ENCODE measurements around the gene USH2A.
"Not testable (repeated sequence)": the region's sequence is repeated elsewhere in the genome, so short reads cannot be mapped to it uniquely, and the experiment has no call there.

Gene USH2A

DNA sequence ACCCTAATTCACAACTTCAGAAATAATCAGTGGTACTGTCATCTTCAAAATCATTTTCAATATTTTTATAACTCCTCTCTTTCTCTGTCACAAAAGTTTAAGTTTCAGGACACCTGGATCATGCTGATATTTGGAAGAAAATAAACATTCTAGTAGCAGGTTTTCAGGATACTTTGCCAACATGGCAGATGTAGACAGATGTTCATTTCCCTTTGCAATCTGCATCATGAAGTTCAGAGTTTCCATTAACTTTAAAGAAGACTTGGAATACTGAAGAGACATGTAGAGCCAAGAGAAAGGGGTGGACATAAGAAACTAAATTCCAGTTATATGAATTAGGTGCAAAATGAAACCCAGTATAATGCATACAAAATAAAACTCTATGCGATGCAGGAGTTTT, 218.1 kb downstream of the USH2A start:
- DNase-seq (ENCODE audit: low read depth in 3 of 3) = no peak

DNA sequence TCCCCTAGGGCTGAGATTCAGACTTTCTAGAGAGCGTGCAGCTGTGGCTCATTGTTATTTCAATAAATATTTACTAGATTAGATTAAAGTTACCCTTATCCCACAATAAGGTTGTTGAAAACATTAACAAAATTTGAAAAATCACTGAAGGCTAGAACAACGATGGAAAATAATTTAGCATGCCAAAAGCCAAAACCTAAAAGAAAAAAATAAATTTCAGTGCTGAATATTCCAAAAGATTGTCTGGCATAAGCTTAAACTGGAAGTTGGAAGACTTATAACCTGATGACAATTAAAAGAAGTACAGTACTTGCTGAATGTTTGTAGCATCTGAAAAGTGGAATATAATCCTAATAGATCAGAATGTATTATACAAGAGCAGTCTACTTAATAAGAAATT, 221.3 kb downstream of the USH2A start:
- no peak for DNase-seq (ENCODE audit: low read depth in 3 of 3)

DNA sequence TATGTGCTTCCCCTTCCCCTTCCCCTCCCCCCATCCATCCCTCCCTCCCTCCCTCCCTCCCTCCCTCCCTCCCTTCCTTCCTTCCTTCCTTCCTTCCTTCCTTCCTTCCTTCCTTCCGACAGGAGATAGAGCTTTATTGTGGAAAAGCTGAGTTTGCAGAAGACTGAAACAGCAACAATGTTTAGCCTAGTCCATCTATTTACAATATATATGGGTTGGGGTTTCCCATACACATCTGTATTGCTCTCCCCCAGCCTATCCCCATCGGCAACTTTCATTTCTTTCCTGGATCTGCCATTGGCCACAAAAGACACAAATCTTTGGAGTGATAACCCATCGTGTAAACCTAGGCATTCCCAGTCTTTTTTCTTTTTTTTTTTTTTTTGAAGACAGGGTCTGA, 222.3 kb downstream of the USH2A start:
- DNase-seq (ENCODE audit: low read depth in 3 of 3) = no peak

DNA sequence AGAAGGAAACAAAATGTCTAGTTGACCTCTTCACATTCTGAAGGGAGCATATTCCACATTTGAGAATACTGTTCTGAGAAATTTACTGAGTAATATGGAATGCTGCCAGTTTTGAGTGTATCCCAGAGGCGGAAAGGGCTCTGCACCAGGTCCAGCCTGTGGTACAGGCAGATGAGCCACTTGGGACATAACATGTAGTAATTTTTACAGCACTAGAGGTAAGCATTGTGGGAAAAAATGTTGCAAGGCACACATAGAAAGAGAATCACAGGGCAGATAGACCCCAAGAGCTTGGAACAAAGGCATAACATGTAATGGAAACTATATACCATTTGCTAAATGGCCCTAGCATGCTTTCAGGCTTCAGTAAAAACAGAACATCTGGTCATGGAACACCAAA, 228.5 kb downstream of the USH2A start:
- no peak for DNase-seq (ENCODE audit: low read depth in 3 of 3)

DNA sequence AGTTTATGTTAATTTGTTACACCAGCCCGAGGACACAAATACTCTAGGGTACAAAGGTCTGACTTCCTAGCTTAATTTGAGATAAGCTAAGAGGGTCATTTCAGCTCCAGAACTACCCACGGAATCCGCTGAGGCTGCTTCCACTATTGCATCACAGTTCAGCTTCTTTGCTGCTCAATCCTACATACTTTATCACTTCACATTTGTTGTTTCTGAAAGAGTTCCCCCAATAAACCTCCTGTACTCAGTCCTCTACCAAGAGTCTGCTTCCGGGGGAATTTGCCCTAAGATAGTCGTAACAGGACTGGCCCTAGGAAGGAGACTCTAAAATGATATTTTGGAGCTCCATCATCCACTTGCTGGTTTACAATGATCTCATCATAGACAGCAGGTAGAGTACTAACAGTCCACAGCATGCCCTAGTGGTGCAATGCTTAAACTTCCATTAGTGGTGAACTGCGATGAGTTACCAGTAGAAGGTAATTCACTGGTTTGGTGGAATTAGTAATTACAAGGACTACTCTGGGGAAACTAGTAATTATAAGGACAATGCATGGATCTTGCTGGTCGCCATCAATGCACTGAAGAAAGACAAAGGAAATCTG, 229.3 kb downstream of the USH2A start:
- no peak for DNase-seq (ENCODE audit: low read depth in 3 of 3)

DNA sequence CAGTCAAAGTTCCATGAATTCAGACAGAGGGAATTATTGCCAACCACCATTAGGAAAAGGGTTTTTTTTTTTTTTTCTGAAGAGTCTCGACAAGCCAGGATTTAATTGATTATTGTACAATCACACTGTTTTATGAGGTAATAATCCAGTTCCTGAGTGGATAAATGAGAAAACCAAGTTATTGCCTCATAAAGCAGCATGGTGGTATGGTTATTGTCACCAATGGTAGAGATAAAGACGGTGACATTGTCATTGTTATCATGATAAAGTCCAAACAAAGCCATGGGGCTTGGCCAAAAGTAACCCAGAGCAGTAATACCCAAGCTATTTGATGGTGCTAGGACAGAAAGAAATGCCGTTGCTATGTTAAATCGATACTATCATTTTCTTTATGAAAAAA, 232.8 kb downstream of the USH2A start:
- no peak for DNase-seq (ENCODE audit: low read depth in 3 of 3)

DNA sequence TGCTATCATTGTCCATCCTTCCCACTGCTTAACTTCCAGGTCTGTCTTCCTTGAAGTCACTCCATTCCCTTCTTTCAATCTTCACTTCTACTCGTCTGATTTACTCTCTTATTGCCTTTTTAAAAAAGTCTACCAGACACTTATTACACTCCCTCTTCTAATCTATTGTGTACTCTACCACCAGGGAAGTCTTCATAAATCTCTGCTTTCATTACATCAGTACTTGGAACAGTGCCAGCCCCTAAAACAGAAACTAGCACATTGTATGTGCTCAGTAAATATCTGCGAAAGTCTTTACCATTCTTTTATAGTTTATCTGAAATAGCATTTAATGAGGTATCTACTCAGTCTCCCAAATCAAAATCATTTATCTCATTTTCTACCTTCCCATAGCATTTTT, 236.4 kb downstream of the USH2A start:
- DNase-seq (ENCODE audit: low read depth in 3 of 3) = no peak

DNA sequence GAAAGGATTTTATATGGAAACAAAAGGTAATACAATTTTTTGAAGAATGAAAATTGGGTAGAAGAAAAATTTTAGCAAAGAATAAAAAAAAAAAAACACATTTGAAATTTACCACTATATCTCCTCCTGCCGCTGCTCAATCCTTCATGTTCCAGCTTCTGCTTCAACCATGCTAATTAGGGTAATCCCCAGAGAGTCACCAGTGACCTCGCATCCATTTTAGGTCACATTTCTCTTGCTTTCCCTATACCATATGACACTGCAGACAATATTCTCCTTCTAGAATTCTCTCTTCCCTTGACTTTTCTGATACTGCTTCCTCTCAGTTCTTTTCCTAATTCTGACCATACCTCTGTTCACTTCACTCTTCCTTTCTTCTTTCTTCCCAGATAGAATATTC, 237.1 kb downstream of the USH2A start:
- DNase-seq (ENCODE audit: low read depth in 3 of 3) = no peak

DNA sequence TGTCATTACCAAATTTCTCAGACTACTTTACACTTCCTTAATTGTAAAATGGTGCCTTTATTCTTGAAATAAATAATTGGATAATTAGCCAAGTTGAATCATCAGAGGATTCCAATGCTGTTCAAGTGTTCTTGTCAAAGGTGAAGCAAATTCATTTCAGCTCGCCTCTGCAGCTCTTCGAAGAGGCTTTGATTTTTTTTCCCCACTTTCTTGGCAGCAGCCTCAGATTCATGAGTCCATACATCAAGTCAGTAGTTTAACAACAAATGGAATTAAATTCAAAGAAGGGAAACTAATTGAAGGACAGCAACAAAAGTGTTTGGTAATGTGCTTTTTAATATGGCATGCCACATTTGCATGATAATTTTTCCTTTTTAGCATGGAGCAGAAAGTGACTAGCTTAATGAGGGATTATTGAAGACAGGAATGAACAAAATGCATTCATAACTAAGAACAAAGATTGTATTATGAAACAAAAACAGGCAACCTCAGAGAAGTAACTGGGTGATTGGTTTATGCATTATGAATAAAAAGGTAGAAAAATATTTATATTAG, 239.0 kb downstream of the USH2A start:
- DNase-seq (ENCODE audit: low read depth in 3 of 3) = no peak

DNA sequence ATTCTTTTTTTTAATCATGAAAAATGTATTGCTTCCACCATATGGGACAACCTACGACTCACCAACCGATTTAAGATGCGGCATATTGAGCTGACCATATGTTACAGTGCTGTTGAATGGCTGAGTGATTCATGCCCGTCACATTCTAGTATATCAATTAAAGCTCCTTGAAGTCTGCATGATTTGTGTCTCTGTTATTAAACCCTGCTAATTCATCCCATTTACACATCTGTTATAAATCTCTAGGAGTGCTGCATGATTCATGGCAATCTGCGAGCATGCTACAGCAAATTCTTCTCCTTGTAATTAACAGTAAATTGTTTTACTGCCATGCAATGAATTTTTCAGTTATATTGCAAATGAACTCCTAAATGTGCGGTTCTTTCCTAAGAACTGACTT, 239.8 kb downstream of the USH2A start:
- no peak for DNase-seq (ENCODE audit: low read depth in 3 of 3)

DNA sequence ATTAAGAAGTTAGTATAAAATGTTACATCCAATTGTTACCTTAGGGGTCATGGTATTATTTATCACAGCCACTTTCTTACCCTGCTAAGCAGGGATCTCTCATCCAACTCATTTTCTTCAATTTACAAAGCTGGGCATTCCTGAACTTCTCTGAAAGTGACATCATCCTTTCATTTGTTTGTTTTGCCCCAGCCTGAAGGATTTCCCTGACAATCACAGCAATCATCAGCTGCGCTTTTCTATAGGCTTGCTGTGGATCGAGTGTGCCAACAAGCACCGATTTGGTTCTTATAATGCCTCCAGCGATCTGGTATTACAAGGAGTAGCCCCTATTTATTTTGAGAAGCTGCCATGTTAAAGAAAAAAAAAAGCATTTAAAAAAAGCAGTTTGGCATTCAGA, 240.2 kb downstream of the USH2A start:
- no peak for DNase-seq (ENCODE audit: low read depth in 3 of 3)

DNA sequence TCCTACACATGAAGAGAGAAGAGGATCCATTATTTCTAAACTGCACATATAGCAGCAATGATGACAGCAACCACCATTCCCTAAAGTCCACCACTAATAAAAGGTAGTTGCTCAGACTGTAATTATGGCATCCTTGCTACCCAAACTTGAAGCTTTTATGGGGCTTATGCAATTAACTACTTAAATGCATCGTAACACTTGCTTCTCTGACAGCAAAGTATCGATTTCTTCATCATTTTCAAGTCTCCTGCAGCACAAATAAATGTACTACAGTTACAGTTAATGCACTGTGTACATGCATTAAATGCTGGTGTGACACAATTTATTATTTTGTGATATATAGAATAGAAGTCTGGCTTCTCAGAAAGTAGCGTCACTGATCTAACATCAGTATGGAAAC, 241.7 kb downstream of the USH2A start:
- no peak for DNase-seq (ENCODE audit: low read depth in 3 of 3)

DNA sequence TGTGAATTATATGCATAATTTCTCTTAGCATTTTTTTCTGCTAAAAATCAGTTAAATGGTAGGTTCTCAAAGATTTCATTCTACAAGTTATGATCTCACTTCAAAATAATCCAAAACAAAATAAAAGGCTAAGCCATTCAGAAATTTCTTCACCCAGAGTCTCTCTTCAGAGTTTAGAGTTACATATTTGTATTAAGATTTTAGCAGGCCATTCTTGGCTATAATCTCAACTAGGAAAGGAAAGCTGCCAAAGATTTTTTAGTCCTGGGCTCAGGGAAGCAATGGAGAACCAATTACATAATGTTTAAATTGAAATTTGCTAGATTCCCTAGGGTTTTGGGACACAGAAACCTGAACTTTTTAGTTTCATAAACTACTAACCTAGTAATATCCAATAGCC, 245.0 kb downstream of the USH2A start:
- DNase-seq (ENCODE audit: low read depth in 3 of 3) = no peak

DNA sequence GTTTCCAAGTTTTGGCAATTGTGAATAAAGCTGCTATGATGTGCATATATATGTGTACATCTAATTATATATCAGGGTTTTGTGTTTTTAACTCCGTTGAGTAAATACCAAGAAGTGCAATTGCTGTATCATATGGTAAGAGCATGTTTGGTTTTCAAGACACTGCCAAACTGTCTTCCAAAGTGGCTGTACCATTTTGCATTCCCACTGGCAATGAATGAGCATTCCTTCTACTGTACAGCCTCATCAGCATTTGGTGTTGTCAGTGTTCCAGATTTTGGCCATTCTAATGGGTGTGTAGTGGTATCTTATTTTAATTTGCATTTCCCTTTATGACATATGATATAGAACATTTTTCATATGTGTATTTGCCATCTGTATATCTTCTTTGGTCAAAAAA, 246.3 kb downstream of the USH2A start:
- DNase-seq (ENCODE audit: low read depth in 3 of 3) = no peak

DNA sequence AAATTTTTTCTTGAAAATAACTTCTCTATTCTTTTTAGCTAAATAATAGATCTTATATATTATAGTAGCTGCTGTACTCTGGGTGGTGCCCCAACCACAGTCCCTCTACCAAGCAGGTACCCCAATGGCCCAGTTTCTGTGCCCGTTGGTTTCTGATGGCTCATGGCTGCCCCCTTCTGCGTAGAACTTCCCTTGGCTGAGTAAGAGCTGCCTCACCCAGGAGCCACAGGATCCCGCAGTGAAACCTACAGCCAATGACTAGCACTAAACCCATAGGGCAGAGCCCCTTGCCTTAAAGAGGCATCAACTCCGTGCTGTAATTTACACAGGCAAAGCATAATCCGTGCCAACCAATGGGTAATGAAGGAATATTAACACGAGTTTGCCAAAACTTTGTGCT, 247.5 kb downstream of the USH2A start:
- no peak for DNase-seq (ENCODE audit: low read depth in 3 of 3)

DNA sequence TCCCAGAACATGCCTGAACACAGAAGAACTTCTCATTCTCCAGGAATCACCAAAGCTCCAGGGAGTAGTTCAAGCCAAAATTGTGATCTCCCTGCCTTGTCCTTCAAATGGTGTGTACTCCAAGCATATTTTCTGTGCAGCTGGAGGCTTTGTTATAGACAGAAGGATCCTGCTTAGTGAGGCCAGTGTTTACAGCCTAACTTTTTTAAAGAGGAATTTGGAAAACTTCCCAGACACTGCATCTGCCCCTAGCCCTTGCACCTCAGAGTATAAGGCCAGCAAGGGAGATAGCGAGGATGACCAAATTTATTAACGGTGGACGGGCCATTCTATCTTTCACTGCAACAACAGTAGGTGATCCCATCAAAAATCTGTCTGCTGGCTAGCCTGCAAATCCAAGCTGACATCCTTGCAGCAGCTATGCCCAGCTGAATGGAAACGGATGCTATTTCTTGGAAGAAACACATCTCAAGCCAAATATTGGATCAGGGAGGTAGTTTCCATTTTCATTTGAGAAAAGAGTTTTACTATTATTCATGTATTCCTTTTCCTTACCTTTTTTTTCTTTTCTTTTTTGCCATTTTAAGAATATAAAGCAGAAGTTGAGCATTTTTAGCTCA, 249.8 kb downstream of the USH2A start:
- DNase-seq (ENCODE audit: low read depth in 3 of 3) = no peak

DNA sequence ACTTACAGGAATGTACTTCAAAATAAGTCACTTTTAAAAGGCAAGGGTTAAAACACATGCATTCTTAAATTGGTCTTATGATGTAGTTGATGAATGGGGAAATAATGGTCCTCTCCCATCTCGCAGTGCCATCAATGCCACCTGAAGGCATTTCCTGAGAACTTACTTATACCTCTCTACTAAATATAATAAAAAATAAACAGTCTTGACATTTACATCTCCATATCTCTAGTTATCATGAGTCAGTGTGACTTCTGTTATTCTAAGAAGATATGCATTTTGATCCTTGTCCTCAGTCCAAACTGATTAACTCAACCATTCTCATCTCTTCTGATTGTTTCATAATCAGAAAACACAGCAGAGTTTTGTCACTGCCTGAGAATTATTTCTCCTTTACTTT, 253.9 kb downstream of the USH2A start:
- no peak for DNase-seq (ENCODE audit: low read depth in 3 of 3)

DNA sequence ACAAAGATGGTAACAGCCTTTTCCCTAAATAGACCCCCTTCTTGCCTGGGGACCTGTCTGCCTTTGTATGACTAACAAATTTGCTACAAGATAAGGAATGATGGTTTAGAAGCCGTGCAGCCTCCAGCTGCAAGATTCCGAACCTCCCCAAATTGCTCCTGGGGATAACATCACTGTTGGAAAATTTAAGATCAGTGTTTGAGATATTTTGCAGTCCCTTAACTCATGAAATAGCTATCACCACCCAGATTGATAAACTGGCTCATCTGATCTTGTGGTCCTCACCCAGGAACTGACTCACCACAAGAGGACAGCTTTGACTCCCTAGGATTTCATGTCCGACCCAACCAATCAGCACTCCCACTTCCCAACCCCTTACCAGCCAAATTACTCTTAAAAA, 254.7 kb downstream of the USH2A start:
- no peak for DNase-seq (ENCODE audit: low read depth in 3 of 3)

DNA sequence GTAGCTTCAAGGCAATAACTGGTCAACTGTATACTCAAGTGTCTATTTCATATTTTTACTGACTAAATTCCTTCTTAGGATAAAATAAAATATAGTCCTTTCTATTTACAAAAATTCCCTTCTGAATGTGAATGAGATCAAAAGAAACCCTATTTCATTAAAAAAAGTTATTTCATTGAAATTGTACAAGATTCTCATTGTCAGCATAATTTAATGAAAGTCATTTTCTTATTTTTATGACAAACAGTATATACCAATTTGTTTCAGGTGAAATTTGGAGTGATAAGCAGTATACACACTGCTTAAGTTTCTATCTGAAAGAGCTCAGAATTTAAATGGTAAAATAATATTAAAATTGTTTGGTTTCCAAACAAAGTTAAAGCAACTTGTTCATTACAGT, 269.2 kb downstream of the USH2A start:
- no peak for DNase-seq (ENCODE audit: low read depth in 3 of 3)

DNA sequence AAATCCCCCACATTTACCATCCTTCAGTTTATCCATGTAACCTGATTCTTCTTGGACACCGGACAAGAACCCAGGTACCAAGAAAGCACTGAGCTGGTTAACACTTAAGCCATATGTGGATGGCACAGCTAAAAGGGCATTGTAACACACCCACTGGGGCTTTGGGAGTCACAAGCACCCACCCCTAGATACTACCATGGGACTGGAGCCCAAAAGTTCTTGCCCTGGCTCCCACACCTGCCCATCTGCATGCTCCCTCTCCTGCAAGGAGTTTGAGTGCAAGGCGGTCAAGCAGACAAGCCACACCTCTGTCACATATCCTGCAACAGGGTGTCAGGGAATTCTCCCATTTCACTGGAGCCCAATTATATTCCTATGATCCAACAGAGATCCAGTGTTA, 270.1 kb downstream of the USH2A start:
- no peak for DNase-seq (ENCODE audit: low read depth in 3 of 3)

DNA sequence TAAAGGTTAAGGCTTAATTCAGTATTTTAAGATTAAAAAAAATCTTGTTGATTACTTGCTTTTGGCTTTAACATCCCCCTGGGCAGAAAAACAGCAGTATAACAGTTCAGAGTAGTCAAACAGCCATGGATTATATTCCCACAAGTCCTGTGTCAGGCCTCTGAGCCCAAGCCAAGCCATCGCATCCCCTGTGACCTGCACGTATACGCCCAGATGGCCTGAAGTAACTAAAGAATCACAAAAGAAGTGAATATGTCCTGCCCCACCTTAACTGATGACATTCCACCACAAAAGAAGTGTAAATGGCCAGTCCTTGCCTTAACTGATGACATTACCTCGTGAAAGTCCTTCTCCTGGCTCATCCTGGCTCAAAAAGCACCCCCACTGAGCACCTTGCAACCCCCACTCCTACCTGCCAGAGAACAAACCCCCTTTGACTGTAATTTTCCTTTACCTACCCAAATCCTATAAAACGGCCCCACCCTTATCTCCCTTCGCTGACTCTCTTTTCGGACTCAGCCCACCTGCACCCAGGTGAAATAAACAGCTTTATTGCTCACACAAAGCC, 277.7 kb downstream of the USH2A start:
- not testable (repeated sequence) for DNase-seq (ENCODE audit: low read depth in 3 of 3)

DNA sequence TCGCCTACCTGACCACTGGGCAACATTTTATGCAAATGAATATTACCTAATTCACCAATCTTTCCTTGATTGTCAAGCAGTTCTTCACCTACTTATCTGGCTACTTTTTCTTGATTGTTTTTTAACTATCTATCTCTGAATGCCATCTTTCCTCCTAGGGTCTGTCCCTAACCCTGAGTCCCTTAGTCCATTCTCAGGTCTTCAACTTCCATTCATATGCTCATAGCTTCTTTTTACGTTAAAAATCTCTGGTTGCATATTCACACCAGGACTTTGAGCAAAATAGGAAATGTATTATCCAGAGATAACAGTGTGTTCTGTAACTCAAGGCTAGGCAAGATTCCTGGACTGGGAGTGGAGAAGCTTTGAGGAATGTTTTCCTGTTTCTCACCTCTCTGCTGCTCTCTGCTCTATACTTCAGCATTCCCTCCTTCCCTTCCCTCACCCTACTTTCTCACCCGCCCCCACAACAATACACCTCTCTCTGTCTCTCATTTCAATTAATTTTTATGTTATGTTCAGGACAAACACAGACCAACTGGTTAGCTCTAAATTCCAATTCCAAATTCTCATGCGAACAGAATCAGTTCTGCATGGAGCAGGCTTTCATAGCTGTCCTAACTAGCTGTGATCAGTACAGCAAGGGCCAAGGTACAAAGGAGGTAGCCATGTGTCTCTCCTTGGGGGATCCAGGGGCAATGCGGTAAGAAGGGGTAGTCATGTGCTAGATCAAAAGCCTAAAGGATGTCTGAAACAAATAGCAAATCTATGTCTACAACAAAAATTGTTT, 278.4 kb downstream of the USH2A start:
- no peak for DNase-seq (ENCODE audit: low read depth in 3 of 3)

DNA sequence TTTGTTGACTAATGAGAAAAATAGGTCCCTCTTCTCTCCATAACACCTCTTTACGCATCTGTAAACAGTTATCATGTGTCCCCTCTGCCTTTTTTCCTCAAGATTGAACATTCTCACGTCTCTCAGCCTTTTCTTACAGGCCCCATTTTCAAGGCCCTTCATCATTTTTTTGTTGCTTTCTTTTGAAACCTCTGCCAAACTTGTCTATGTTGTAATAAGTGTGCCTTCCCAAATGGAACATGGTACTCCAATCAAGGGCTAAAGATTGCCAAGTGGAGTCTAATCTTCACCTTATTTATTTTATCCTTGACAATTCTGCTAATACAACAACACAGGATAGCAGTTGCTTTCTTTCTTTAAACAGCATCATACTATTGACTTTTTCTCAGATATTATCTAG, 280.3 kb downstream of the USH2A start:
- DNase-seq (ENCODE audit: low read depth in 3 of 3) = no peak

All from stimulated activated CD4-positive, alpha-beta T cell treated with anti-CD3 and anti-CD28 coated beads, TNF-alpha, amount 100 ng/mL, for 4 hours (primary cell).